Lung (tissue), 12 donors: Measurements from ENCODE around the gene CALM1. TPM values are rescaled to one million over a fixed set of nuclear protein-coding genes. Genes with fewer than 3 reads are reported as not detected.

Experiments used
- ATAC-seq: fragments of 200-7000 bp; cut with Tn5 transposase; one replicate; pipeline ENCODE4 v1.9.1; 2020; ENCODE audit warnings: moderate number of reproducible peaks; ENCODE audit not compliant: insufficient read depth, low FRiP score
- DNase-seq, 3 donors: peaks; one replicate each; pipeline ENCODE4 v3.0.0-alpha.2; 2013 to 2017
- H3K27ac ChIP-seq, 2 donors: one replicate each; pipeline ENCODE4 v1.5.1; 2013; ENCODE audit warnings: mild to moderate bottlenecking in 2 of 2, moderate library complexity in 2 of 2, control low read depth in 1 of 2, inconsistent platforms in 1 of 2, low read depth in 1 of 2, low read length in 1 of 2
- H3K27me3 ChIP-seq, 3 donors: one replicate each; pipeline ENCODE4 v1.5.1; 2013; ENCODE audit warnings: low read length in 2 of 3; ENCODE audit not compliant: control insufficient read depth in 3 of 3, insufficient read depth in 3 of 3
- H3K36me3 ChIP-seq, 4 donors: one replicate each; pipeline ENCODE4 v1.5.1; 2013; ENCODE audit warnings: low read length in 4 of 4, mild to moderate bottlenecking in 1 of 4, moderate library complexity in 1 of 4; ENCODE audit not compliant: control insufficient read depth in 4 of 4, insufficient read depth in 4 of 4
- H3K4me1 ChIP-seq, 5 donors: one replicate each; pipeline ENCODE4 v1.5.1; 2013; ENCODE audit warnings: low read length in 5 of 5, mild to moderate bottlenecking in 2 of 5, moderate library complexity in 1 of 5; ENCODE audit not compliant: control insufficient read depth in 5 of 5, insufficient read depth in 5 of 5
- H3K4me3 ChIP-seq: one replicate; pipeline ENCODE4 v1.5.1; 2013; ENCODE audit warnings: mild to moderate bottlenecking, control low read depth, moderate library complexity
- H3K9ac ChIP-seq, 2 donors: one replicate each; pipeline ENCODE4 v1.5.1; 2013; ENCODE audit warnings: low read length in 2 of 2, control low read depth in 1 of 2; ENCODE audit not compliant: insufficient read depth in 1 of 2
- H3K9me3 ChIP-seq, 4 donors: one replicate each; pipeline ENCODE4 v1.5.1; 2013; ENCODE audit warnings: low read length in 3 of 4, mild to moderate bottlenecking in 1 of 4, moderate library complexity in 1 of 4; ENCODE audit not compliant: control insufficient read depth in 4 of 4, insufficient read depth in 3 of 4
- WGBS, 2 donors: extraction: QIAGEN DNeasy Blood & Tissue Kit; methylation state at CpG; one replicate each; pipeline ENCODE4 v1.1.7; 2013; 5-methylcytosine and 5-hydroxymethylcytosine counted together
- polyA plus RNA-seq, 2 donors: library from polyadenylated mRNA; stranded (reverse); fragments of 200-250 nt; gene quantifications; one replicate each; pipeline ENCODE4 v1.2.1, GENCODE V29; 2013
- total RNA-seq, 2 donors: library from RNA; depleted of rRNA in 1 of 2; stranded (reverse); fragments of >200 nt in 1 of 2; gene quantifications; one replicate each; pipeline ENCODE4 v1.2.1, GENCODE V29; 2014 to 2021
- TF ChIP-seq, protein P1 (sequence below): IDR thresholded peaks from 2 replicates; pipeline ENCODE4 v1.5.1; 2012; ENCODE audit warnings: mild to moderate bottlenecking; ENCODE audit errors: control extremely low read depth, extremely low read depth
- donor health status: control.
- donor health status: control.
- donor health status: Bipolar disorder and iron deficiency.
- donor health status: healthy.
- donor health status: DM: yes; HTN: yes; CAD: no.

Gene CALM1
- total and polyA plus RNA-seq, 4 donors: 364 to 543 (median 478) TPM

DNA sequence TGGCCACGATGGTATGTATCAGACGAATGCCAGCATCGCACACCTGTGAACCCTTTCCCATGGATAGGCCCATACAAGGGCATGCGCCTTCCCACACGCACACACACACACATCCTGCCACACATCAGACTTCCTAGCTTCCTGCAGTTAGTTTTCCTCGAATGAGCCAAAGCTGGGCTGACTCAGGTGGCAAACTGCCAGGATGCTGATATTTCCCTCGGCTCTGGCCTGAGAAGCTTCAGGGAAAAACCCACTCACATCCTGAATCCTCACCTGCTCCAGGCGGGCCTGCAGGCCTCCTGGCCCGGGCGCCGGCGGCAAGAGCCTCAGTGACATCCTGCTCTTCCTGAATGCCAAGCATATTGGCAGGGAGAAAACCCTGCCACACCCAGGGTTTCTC lies 22.4 kb downstream of the CALM1 start:
- WGBS, 2 donors: 48 to 63% methylated on average over 12 of the region's 12 CpGs
- TF ChIP-seq, protein P1, sequence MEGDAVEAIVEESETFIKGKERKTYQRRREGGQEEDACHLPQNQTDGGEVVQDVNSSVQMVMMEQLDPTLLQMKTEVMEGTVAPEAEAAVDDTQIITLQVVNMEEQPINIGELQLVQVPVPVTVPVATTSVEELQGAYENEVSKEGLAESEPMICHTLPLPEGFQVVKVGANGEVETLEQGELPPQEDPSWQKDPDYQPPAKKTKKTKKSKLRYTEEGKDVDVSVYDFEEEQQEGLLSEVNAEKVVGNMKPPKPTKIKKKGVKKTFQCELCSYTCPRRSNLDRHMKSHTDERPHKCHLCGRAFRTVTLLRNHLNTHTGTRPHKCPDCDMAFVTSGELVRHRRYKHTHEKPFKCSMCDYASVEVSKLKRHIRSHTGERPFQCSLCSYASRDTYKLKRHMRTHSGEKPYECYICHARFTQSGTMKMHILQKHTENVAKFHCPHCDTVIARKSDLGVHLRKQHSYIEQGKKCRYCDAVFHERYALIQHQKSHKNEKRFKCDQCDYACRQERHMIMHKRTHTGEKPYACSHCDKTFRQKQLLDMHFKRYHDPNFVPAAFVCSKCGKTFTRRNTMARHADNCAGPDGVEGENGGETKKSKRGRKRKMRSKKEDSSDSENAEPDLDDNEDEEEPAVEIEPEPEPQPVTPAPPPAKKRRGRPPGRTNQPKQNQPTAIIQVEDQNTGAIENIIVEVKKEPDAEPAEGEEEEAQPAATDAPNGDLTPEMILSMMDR: no peak
- peaks cover 0 to 13% (median 5%) of the 10 kb centered on the region in 5 donors for H3K4me1 ChIP-seq
- DNase-seq: peak; percentile 85 to 96 (median 92)
- no peak overlapping the region for H3K4me3 ChIP-seq
- H3K36me3 ChIP-seq: no peaks in the 10 kb centered on the region
- peaks cover 0 to 2% (median 0%) of the 10 kb centered on the region in 4 donors for H3K9me3 ChIP-seq
- H3K27me3 ChIP-seq: no peaks in the 10 kb centered on the region
- peak; percentile 66 for ATAC-seq
- H3K27ac ChIP-seq: peak overlapping the region in 1 of 2 donors; percentile 74
- H3K9ac ChIP-seq: no peak overlapping the region

DNA sequence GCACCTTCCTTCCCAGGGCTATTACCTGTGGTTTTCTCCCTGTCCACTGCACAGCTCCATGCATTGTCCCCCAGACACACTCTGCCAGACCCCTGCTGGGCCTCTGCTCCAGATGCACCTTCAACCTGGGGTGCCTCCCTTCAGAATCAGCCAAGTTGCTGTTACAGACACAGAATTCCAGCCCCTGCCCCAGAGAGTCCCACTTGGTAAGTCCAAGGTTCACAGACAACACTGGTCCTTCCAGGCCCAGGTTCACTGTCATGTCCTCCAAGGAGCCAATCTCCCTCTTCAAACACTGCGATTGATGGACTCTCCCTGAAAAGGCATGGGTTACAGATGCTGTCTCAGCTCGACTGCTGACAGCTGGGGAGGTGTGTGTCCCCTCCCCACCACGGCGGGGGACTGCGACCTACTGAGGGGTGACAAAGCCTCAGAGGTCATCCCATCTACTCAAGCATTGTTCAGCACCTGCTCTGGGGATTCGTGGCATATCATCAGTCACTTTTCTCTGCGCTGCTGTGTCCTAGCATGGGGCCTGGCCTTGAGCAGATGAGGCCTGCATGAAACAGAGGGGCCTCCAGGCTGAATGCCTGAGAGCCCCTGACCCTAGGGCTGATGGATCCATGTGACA lies 24.3 kb downstream of the CALM1 start:
- WGBS, 2 donors: 91 to 95% methylated on average over 7 of the region's 7 CpGs

DNA sequence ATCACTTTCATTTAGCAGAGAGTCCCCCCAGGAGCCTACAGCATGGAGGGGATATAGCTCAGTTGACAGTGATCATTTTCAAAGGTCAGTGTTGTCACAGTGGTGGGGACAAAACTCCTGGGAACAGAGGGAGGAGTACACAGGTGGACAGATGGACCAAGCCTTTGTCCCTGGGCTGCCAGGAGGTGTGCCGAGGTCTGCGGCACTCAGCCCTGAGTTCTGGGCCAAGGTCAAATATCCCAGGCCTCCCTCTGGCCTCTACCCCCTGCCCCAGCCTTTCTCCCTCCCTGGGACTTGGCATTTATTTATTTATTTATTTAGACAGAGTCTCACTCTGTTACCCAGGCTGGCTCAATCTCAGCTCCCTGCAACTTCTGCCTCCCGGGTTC lies 24.8 kb downstream of the CALM1 start:
- ATAC-seq: no peak

More for the DNA sequence above, 24.3 kb downstream of the CALM1 start:
- no peak overlapping the region for H3K9ac ChIP-seq
- no peak overlapping the region for H3K27ac ChIP-seq
- TF ChIP-seq, protein P1: no peak
- H3K4me1 ChIP-seq: peaks cover 0 to 16% (median 5%) of the 10 kb centered on the region in 5 donors
- H3K4me3 ChIP-seq: no peak overlapping the region
- DNase-seq: no peak
- no peaks in the 10 kb centered on the region for H3K36me3 ChIP-seq
- no peak for ATAC-seq
- peaks cover 0 to 2% (median 0%) of the 10 kb centered on the region in 4 donors for H3K9me3 ChIP-seq
- H3K27me3 ChIP-seq: no peaks in the 10 kb centered on the region

More for the DNA sequence above, 24.8 kb downstream of the CALM1 start:
- Histone ChIP-seq H3K36me3 (no peaks in the 10 kb centered on the region), H3K9ac (no peak overlapping the region), H3K27me3 (no peaks in the 10 kb centered on the region), H3K4me1 (peaks cover 0 to 16% (median 4%) of the 10 kb centered on the region in 5 donors), H3K9me3 (peaks cover 0 to 2% (median 0%) of the 10 kb centered on the region in 4 donors), H3K4me3 (no peak overlapping the region), H3K27ac (no peak overlapping the region)
- no peak for DNase-seq
- TF ChIP-seq, protein P1: no peak
- 94 to 97% methylated on average over 3 of the region's 3 CpGs for WGBS, 2 donors
